HepG2 (cell line): ENCODE measurements around the gene SPRED2. TPM values are rescaled to one million over a fixed set of nuclear protein-coding genes. Genes with fewer than 3 reads are reported as not detected.

Source experiments
- ARNTL ChIP-seq: sonication (generic); formaldehyde crosslinking; IDR thresholded peaks from 2 replicates; pipeline ENCODE4 v1.4.0; 2020; ENCODE audit warnings: mild to moderate bottlenecking, missing genetic modification reagents
- ASH2L ChIP-seq: fragments of 300-600, 200-600 bp; sonication (generic); IDR thresholded peaks from 2 replicates; pipeline ENCODE4 v1.7.0; 2017; ENCODE audit warnings: low read depth, mild to moderate bottlenecking, moderate library complexity, mixed read lengths, low read length; ENCODE audit not compliant: insufficient read length
- KDM3A ChIP-seq: IDR thresholded peaks from 2 replicates; pipeline ENCODE4 v1.6.1; 2018; ENCODE audit warnings: low read depth, missing compliant biosample characterization
- KLF9 ChIP-seq: IDR thresholded peaks from 2 replicates; pipeline ENCODE4 v1.6.1; 2016; ENCODE audit warnings: low read depth
- MEIS2 ChIP-seq: sonication (generic); formaldehyde crosslinking; IDR thresholded peaks from 2 replicates; pipeline ENCODE4 v1.9.0; 2021; ENCODE audit warnings: mild to moderate bottlenecking, missing genetic modification reagents
- MYC ChIP-seq: sonication (generic); formaldehyde crosslinking; IDR thresholded peaks from 2 replicates; pipeline ENCODE4 v1.9.0; 2021; ENCODE audit warnings: missing genetic modification reagents, borderline replicate concordance
- NFE2L1 ChIP-seq: sonication (generic); formaldehyde crosslinking; IDR thresholded peaks from 2 replicates; pipeline ENCODE4 v1.4.0; 2020; ENCODE audit warnings: missing genetic modification reagents, mild to moderate bottlenecking, borderline replicate concordance
- PAF1 ChIP-seq: IDR thresholded peaks from 2 replicates; pipeline ENCODE4 v1.6.1; 2016; ENCODE audit warnings: missing genetic modification reagents, missing compliant biosample characterization
- SNAPC4 ChIP-seq: sonication (generic); formaldehyde crosslinking; IDR thresholded peaks from 2 replicates; pipeline ENCODE4 v1.4.0; 2020; ENCODE audit warnings: mild to moderate bottlenecking, missing genetic modification reagents
- STAT5B ChIP-seq: sonication (generic); formaldehyde crosslinking; IDR thresholded peaks from 2 replicates; pipeline ENCODE4 v1.4.0; 2020; ENCODE audit warnings: missing genetic modification reagents
- ZBTB33 ChIP-seq: sonication (generic); formaldehyde crosslinking; IDR thresholded peaks from 2 replicates; pipeline ENCODE4 v1.4.0; 2020; ENCODE audit warnings: missing genetic modification reagents
- ZBTB42 ChIP-seq: sonication (generic); formaldehyde crosslinking; IDR thresholded peaks from 2 replicates; pipeline ENCODE4 v1.5.0; 2020; ENCODE audit warnings: mild to moderate bottlenecking, missing genetic modification reagents
- ZNF331 ChIP-seq: sonication (generic); formaldehyde crosslinking; IDR thresholded peaks from 2 replicates; pipeline ENCODE4 v1.4.0; 2020; ENCODE audit warnings: missing genetic modification reagents
- ZNF367 ChIP-seq: sonication (generic); formaldehyde crosslinking; IDR thresholded peaks from 2 replicates; pipeline ENCODE4 v1.4.0; 2020; ENCODE audit warnings: missing genetic modification reagents, borderline replicate concordance
- ZNF546 ChIP-seq: sonication (generic); formaldehyde crosslinking; conservative IDR thresholded peaks from 2 replicates; pipeline ENCODE4 v1.8.1; 2023; ENCODE audit warnings: mild to moderate bottlenecking, missing genetic modification reagents
- ZNF605 ChIP-seq: sonication (generic); formaldehyde crosslinking; IDR thresholded peaks from 2 replicates; pipeline ENCODE4 v1.8.0; 2022; ENCODE audit warnings: mild to moderate bottlenecking, missing genetic modification reagents
- polyA plus RNA-seq, 8 experiments: library from polyadenylated mRNA; depleted of rRNA in 3 of 8; stranded (reverse) in 7 of 8; unstranded in 1 of 8; fragments of >200 nt; fragmentation: Illumina TruSeq in 4 of 8; extraction: Trizol in 4 of 8; gene quantifications; 2 replicates each; pipeline versions ENCODE4 v1.2.1 to v1.2.3, GENCODE V29; 2011 to 2016; ENCODE audit warnings: low read depth in 4 of 8, missing spikeins in 1 of 8, mixed read lengths in 1 of 8; ENCODE audit not compliant: insufficient read depth in 1 of 8
- total RNA-seq, 5 experiments: library from RNA; depleted of rRNA; stranded (reverse); fragments of >200 nt; fragmentation: Illumina TruSeq; extraction: Trizol; gene quantifications; 2 replicates each; pipeline ENCODE4 v1.2.3, GENCODE V29; 2016; ENCODE audit warnings: low read depth in 1 of 5
- TF ChIP-seq, protein P1 (sequence below): sonication (generic); formaldehyde crosslinking; IDR thresholded peaks from 2 replicates; pipeline ENCODE4 v1.5.0; 2020; ENCODE audit warnings: mild to moderate bottlenecking, missing genetic modification reagents
- TF ChIP-seq, protein P2 (sequence below), 2 experiments: sonication (generic) in 1 of 2; formaldehyde crosslinking in 1 of 2; IDR thresholded peaks; 2 replicates each; pipeline versions ENCODE4 v1.4.0 to v1.6.1; 2018 to 2020; ENCODE audit warnings: missing genetic modification reagents in 2 of 2, borderline replicate concordance in 1 of 2, low read depth in 1 of 2, mild to moderate bottlenecking in 1 of 2, missing biosample characterization in 1 of 2

The SPRED2 gene
- total and polyA plus RNA-seq, 2 of the 13 experiments (the other 11 are each of a cell fraction or from before 2014, with no cell fraction given), result 13.0 to 37.0 TPM

DNA sequence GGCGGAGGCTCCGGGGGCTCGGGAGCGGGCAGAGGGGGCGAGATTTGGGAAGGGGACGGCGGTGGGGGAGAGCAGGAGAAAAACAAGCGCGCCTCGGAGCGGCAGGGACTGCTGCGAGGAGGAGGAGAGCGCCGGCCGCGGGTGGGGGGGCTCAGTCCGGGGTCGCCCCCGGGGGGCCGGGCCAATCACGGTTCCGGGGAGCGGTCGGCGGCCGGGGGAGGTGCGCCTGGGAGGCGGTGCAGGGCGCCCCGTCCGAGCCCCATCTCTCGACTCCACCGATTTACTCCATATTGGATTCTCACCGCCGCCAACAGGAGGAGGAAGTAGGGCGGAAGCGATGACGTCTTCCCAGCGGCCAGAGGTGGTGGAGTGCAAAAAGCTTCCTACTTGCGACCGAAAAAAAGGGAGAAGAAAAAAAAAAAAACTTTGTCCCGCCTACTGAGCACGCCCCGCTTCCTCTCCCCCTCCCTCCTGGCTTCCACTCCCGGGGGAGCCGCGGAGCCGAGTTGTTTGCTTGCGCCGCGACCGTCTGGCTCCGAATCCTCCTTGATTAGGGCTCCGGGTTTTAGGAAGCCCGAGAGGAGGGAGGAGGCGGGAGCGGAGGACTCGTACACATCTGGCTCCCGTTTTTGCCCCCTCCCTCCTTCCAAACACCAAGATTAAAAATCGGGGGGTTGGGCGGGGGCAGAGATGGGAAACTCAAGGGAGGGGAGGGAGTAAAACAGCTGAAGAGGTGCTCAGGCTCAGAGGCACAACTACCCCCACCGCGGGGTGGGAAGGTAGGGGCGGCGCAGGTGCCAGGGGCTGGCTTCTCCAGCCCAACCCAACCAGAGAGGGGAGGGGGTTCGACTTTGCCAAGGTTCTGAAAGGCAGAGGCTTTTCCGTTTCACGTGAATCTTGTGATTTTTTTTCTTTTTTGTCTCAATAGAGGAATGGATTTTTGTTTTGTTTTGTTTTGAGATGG lies at the start of gene SPRED2 (continued):
- TF ChIP-seq SNAPC4 (0 out of 2 replicates have a peak, but pooled peaks have one; percentile 36), KLF9 (CRISPR knock-in tag) (peak; percentile 71; the same call in 1 of the 2 replicates), ZNF367 (CRISPR knock-in tag) (no peak), ZNF331 (CRISPR knock-in tag) (peak; percentile 73; the same call in 1 of the 2 replicates), ARNTL (CRISPR knock-in tag) (peak; percentile 74; the same call in 1 of the 2 replicates), ZNF546 (CRISPR knock-in tag) (peak; percentile 85), PAF1 (CRISPR knock-in tag) (no peak), ZBTB33 (CRISPR knock-in tag) (peak; percentile 81; the same call in 1 of the 2 replicates), KDM3A (peak; percentile 93; the same call in 1 of the 2 replicates), STAT5B (CRISPR knock-in tag) (0 out of 2 replicates have a peak, but pooled peaks have one; percentile 67), MEIS2 (peak; percentile 58; the same call in 1 of the 2 replicates), MYC (CRISPR knock-in tag) (peak; percentile 89), ZBTB42 (CRISPR knock-in tag) (peak; percentile 97), ASH2L (peak; percentile 83), NFE2L1 (CRISPR knock-in tag) (no peak), ZNF605 (CRISPR knock-in tag) (peak; percentile 84; the same call in 1 of the 2 replicates)
- TF ChIP-seq, protein P1, sequence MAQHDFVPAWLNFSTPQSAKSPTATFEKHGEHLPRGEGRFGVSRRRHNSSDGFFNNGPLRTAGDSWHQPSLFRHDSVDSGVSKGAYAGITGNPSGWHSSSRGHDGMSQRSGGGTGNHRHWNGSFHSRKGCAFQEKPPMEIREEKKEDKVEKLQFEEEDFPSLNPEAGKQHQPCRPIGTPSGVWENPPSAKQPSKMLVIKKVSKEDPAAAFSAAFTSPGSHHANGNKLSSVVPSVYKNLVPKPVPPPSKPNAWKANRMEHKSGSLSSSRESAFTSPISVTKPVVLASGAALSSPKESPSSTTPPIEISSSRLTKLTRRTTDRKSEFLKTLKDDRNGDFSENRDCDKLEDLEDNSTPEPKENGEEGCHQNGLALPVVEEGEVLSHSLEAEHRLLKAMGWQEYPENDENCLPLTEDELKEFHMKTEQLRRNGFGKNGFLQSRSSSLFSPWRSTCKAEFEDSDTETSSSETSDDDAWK, result no peak
- TF ChIP-seq, protein P2, sequence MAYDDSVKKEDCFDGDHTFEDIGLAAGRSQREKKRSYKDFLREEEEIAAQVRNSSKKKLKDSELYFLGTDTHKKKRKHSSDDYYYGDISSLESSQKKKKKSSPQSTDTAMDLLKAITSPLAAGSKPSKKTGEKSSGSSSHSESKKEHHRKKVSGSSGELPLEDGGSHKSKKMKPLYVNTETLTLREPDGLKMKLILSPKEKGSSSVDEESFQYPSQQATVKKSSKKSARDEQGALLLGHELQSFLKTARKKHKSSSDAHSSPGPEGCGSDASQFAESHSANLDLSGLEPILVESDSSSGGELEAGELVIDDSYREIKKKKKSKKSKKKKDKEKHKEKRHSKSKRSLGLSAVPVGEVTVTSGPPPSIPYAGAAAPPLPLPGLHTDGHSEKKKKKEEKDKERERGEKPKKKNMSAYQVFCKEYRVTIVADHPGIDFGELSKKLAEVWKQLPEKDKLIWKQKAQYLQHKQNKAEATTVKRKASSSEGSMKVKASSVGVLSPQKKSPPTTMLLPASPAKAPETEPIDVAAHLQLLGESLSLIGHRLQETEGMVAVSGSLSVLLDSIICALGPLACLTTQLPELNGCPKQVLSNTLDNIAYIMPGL (CRISPR knock-in tag; IDR thresholded peaks at IDR 0.05; ENCODE audit: borderline replicate concordance in 1 of 2, low read depth in 1 of 2), result peak; percentile 93 to 94
